H9 (cell line): ENCODE results near the gene CHST15. TPM values are rescaled to one million over a fixed set of nuclear protein-coding genes. Genes with fewer than 3 reads are reported as not detected.

Experiments used
- DNase-seq: peaks from one replicate; pipeline ENCODE4 v3.0.0-alpha.2; 2017
- H2AFZ ChIP-seq: one replicate; pipeline ENCODE4 v1.6.1; 2013; ENCODE audit warnings: mild to moderate bottlenecking, low read length, control low read depth, moderate library complexity
- H2AK5ac ChIP-seq: 2 replicates; pipeline ENCODE4 v1.6.1; 2013; ENCODE audit warnings: low read length, control low read depth, mixed read lengths; ENCODE audit not compliant: insufficient read length
- H2BK120ac ChIP-seq: one replicate; pipeline ENCODE4 v1.6.1; 2013; ENCODE audit warnings: low read depth, mild to moderate bottlenecking, low read length, control low read depth, inconsistent platforms; ENCODE audit not compliant: poor library complexity, severe bottlenecking
- H2BK12ac ChIP-seq: 2 replicates; pipeline ENCODE4 v1.6.1; 2013; ENCODE audit warnings: low read length, control low read depth, mixed read lengths, low read depth; ENCODE audit not compliant: insufficient read length
- H2BK15ac ChIP-seq: 2 replicates; pipeline ENCODE4 v1.6.1; 2013; ENCODE audit warnings: low read depth, low read length, control low read depth
- H2BK20ac ChIP-seq: one replicate; pipeline ENCODE4 v1.6.1; 2013; ENCODE audit warnings: low read depth, mild to moderate bottlenecking, low read length, control low read depth, inconsistent platforms; ENCODE audit not compliant: poor library complexity, severe bottlenecking
- H2BK5ac ChIP-seq: 2 replicates; pipeline ENCODE4 v1.6.1; 2013; ENCODE audit warnings: low read length, control low read depth, mixed read lengths; ENCODE audit not compliant: insufficient read length
- H3K14ac ChIP-seq: 2 replicates; pipeline ENCODE4 v1.6.1; 2013; ENCODE audit warnings: low read length, control low read depth; ENCODE audit not compliant: insufficient read depth
- H3K18ac ChIP-seq: 2 replicates; pipeline ENCODE4 v1.6.1; 2013; ENCODE audit warnings: low read depth, mild to moderate bottlenecking, mixed read lengths, low read length, control low read depth; ENCODE audit not compliant: insufficient read length
- H3K23ac ChIP-seq: 2 replicates; pipeline ENCODE4 v1.6.1; 2013; ENCODE audit warnings: low read length, control low read depth, mixed read lengths, low read depth; ENCODE audit not compliant: insufficient read length
- H3K23me2 ChIP-seq: 2 replicates; pipeline ENCODE4 v1.6.1; 2013; ENCODE audit warnings: low read depth, mild to moderate bottlenecking, mixed read lengths, low read length, control low read depth; ENCODE audit not compliant: insufficient read length, poor library complexity, severe bottlenecking
- H3K27ac ChIP-seq: 2 replicates; pipeline ENCODE4 v1.5.1; 2013; ENCODE audit warnings: low read length, control low read depth, mixed read lengths, low read depth; ENCODE audit not compliant: insufficient read length
- H3K27me3 ChIP-seq: 2 replicates; pipeline ENCODE4 v1.6.1; 2013; ENCODE audit warnings: low read length, control low read depth, inconsistent platforms; ENCODE audit not compliant: insufficient read depth
- H3K4ac ChIP-seq: 2 replicates; pipeline ENCODE4 v1.6.1; 2013; ENCODE audit warnings: low read depth, mild to moderate bottlenecking, control low read depth, inconsistent platforms, low read length, moderate library complexity
- H3K4me1 ChIP-seq: 2 replicates; pipeline ENCODE4 v1.6.1; 2013; ENCODE audit warnings: low read length, control low read depth, inconsistent platforms; ENCODE audit not compliant: insufficient read depth
- H3K4me2 ChIP-seq: 2 replicates; pipeline ENCODE4 v1.6.1; 2013; ENCODE audit warnings: low read length, control low read depth, mixed read lengths; ENCODE audit not compliant: insufficient read length, insufficient read depth
- H3K56ac ChIP-seq: 2 replicates; pipeline ENCODE4 v1.6.1; 2013; ENCODE audit warnings: low read depth, mild to moderate bottlenecking, mixed read lengths, low read length, control low read depth; ENCODE audit not compliant: insufficient read length
- H3K79me1 ChIP-seq: 2 replicates; pipeline ENCODE4 v1.6.1; 2013; ENCODE audit warnings: low read depth, mild to moderate bottlenecking, moderate library complexity, low read length, control low read depth, inconsistent platforms; ENCODE audit not compliant: insufficient read depth, poor library complexity, severe bottlenecking
- H3K79me2 ChIP-seq: 2 replicates; pipeline ENCODE4 v1.6.1; 2013; ENCODE audit warnings: low read length, control low read depth, inconsistent platforms; ENCODE audit not compliant: insufficient read depth
- H3K9ac ChIP-seq: 2 replicates; pipeline ENCODE4 v1.6.1; 2013; ENCODE audit warnings: low read length, control low read depth, mixed read lengths; ENCODE audit not compliant: insufficient read length; ENCODE audit errors: extremely low read depth
- H3K9me3 ChIP-seq: one replicate; pipeline ENCODE4 v1.6.1; 2013; ENCODE audit warnings: low read depth, low read length, inconsistent platforms; ENCODE audit not compliant: control insufficient read depth
- H3T11ph ChIP-seq: one replicate; pipeline ENCODE4 v1.6.1; 2013; ENCODE audit warnings: mild to moderate bottlenecking, low read length, control low read depth, inconsistent platforms
- H4K20me1 ChIP-seq: one replicate; pipeline ENCODE4 v1.6.1; 2013; ENCODE audit not compliant: control insufficient read depth, insufficient read length, insufficient read depth
- H4K5ac ChIP-seq: 2 replicates; pipeline ENCODE4 v1.6.1; 2013; ENCODE audit warnings: low read depth, mild to moderate bottlenecking, mixed read lengths, low read length, control low read depth; ENCODE audit not compliant: insufficient read length
- H4K8ac ChIP-seq: replicated peaks from 2 replicates; pipeline ENCODE4 v1.6.1; 2013; ENCODE audit warnings: low read length, control low read depth, mixed read lengths, low read depth; ENCODE audit not compliant: insufficient read length
- H4K91ac ChIP-seq: 2 replicates; pipeline ENCODE4 v1.6.1; 2013; ENCODE audit warnings: low read depth, mild to moderate bottlenecking, moderate library complexity, mixed read lengths, low read length, control low read depth; ENCODE audit not compliant: insufficient read length
- H3K27ac Mint-ChIP-seq, 3 experiments: 2 replicates in 2 of 3; 3 replicates in 1 of 3; pipeline ENCODE4 v1.8.0; 2020 to 2021; ENCODE audit warnings: mixed read lengths in 3 of 3, mild to moderate bottlenecking in 1 of 3, moderate library complexity in 1 of 3
- H3K27me3 Mint-ChIP-seq: 2 replicates; pipeline ENCODE4 v1.8.0; 2021; ENCODE audit warnings: low read depth, mild to moderate bottlenecking, moderate library complexity, mixed read lengths
- H3K36me3 Mint-ChIP-seq, 3 experiments: 2 replicates in 2 of 3; 3 replicates in 1 of 3; pipeline ENCODE4 v1.8.0; 2020 to 2021; ENCODE audit warnings: low read depth in 3 of 3, mixed read lengths in 3 of 3; ENCODE audit not compliant: insufficient read depth in 1 of 3
- H3K4me1 Mint-ChIP-seq, 2 experiments: 2 replicates each; pipeline ENCODE4 v1.8.0; 2020; ENCODE audit warnings: mixed read lengths in 2 of 2
- H3K4me3 Mint-ChIP-seq, 2 experiments: 2 replicates in 1 of 2; 3 replicates in 1 of 2; pipeline ENCODE4 v1.8.0; 2020 to 2021; ENCODE audit warnings: mild to moderate bottlenecking in 2 of 2, mixed read lengths in 2 of 2, moderate library complexity in 1 of 2
- H3K9me3 Mint-ChIP-seq, 2 experiments: 2 replicates in 1 of 2; 3 replicates in 1 of 2; pipeline ENCODE4 v1.8.0; 2020; ENCODE audit warnings: mild to moderate bottlenecking in 2 of 2, mixed read lengths in 2 of 2, moderate library complexity in 1 of 2
- WGBS: extraction: QIAGEN DNeasy Blood & Tissue Kit; methylation state at CpG from one replicate; pipeline ENCODE4 v1.1.7; 2013; ENCODE audit warnings: missing lambda C conversion rate, low lambda C conversion rate, mixed read lengths; ENCODE audit not compliant: insufficient read length; ENCODE audit errors: extremely low coverage; 5-methylcytosine and 5-hydroxymethylcytosine counted together
- total RNA-seq: library from RNA; stranded (reverse); gene quantifications from 2 replicates; pipeline ENCODE4 v1.2.1, GENCODE V29; 2021
- TF ChIP-seq, protein P1 (sequence below): fragments of 200-600 bp; sonication (generic); conservative IDR thresholded peaks from 3 replicates; pipeline ENCODE4 v1.8.0; 2021; ENCODE audit warnings: antibody characterized with exemption, mild to moderate bottlenecking

CHST15 gene
- total RNA-seq, 1 experiment from 2014 or later: 8.7 TPM

DNA sequence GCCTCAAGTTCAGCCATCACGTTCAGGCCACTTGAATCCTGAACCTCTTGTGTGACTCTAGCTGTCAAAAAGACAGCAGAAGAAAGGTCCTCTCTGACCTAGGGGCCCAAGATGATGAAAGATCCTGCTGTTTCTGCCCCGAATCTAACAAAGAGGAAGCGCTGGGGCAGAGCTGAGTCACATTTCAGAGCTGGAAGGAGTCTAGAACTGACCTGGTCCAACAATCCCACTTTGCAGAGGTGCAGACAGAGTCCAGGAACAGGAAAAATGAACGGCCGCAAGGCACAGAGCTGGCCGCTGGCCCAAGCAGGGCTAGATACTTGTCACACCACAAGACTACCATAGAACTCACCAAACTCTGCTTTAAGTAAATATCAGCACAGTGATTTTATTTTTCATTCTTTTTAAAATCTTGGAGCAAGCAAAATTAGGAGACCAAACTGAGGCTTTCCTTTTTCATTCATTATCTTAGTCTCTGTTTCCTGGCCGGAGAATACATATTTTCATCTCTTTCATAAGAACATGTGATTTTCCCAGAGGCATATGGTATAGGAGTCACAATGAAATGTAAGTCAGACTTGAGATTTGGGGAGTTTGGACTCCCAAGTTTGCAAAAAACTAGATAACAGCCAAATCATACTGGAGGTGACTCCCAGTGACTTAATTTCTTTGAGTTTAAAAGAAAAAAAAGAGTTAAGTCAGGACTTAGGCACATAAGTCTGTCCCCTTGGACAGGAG is 52.8 kb downstream of the CHST15 start:
- Mint-ChIP-seq H3K4me1 (peaks cover 3 to 11% of the 10 kb centered on the region in 2 experiments; a peak in 3 of 4 replicates), H3K27me3 (peaks cover 4% of the 10 kb centered on the region; the same call in 1 of the 2 replicates), H3K4me3 (no peak overlapping the region), H3K27ac (no peak overlapping the region), H3K36me3 (peaks cover 0 to 7% (median 2%) of the 10 kb centered on the region in 3 experiments; a peak in 4 of 7 replicates), H3K9me3 (no peaks in the 10 kb centered on the region; a peak in 1 of 5 replicates)
- Histone ChIP-seq H3K56ac (no peak overlapping the region), H3K4me2 (no peak overlapping the region), H3K9ac (no peak overlapping the region), H4K8ac (no peak overlapping the region), H4K91ac (no peak overlapping the region), H2BK15ac (no peak overlapping the region), H2BK20ac (no peak overlapping the region), H3K79me1 (no peaks in the 10 kb centered on the region), H3K4me1 (no peaks in the 10 kb centered on the region), H4K5ac (no peak overlapping the region), H3T11ph (no peak overlapping the region), H2AK5ac (no peak overlapping the region), H3K18ac (no peak overlapping the region), H3K4ac (no peak overlapping the region), H3K14ac (no peak overlapping the region; the same call in 1 of the 2 replicates), H3K23ac (no peak overlapping the region), H2BK12ac (no peak overlapping the region), H2BK5ac (no peak overlapping the region), H3K27me3 (no peaks in the 10 kb centered on the region), H2BK120ac (no peak overlapping the region), H2AFZ (no peak overlapping the region), H3K23me2 (no peaks in the 10 kb centered on the region), H3K27ac (no peak overlapping the region), H4K20me1 (no peaks in the 10 kb centered on the region), H3K9me3 (no peaks in the 10 kb centered on the region), H3K79me2 (no peaks in the 10 kb centered on the region)
- no peak for DNase-seq
- WGBS: no CpG with 5 or more reads among the region's 7 CpGs
- TF ChIP-seq, protein P1, sequence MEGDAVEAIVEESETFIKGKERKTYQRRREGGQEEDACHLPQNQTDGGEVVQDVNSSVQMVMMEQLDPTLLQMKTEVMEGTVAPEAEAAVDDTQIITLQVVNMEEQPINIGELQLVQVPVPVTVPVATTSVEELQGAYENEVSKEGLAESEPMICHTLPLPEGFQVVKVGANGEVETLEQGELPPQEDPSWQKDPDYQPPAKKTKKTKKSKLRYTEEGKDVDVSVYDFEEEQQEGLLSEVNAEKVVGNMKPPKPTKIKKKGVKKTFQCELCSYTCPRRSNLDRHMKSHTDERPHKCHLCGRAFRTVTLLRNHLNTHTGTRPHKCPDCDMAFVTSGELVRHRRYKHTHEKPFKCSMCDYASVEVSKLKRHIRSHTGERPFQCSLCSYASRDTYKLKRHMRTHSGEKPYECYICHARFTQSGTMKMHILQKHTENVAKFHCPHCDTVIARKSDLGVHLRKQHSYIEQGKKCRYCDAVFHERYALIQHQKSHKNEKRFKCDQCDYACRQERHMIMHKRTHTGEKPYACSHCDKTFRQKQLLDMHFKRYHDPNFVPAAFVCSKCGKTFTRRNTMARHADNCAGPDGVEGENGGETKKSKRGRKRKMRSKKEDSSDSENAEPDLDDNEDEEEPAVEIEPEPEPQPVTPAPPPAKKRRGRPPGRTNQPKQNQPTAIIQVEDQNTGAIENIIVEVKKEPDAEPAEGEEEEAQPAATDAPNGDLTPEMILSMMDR: no peak
